HG03521 (cell line): ENCODE measurements around the gene ATP6V1B1.
"Not testable (repeated sequence)": the region's sequence is repeated elsewhere in the genome, so short reads cannot be mapped to it uniquely, and the experiment has no call there.

Source experiments
- ATAC-seq: cut with Tn5 transposase; IDR thresholded peaks from one replicate; pipeline ENCODE4 v1.9.1; 2021; ENCODE audit warnings: mild to moderate bottlenecking, moderate library complexity; ENCODE audit not compliant: unreplicated experiment

ATP6V1B1 gene

DNA sequence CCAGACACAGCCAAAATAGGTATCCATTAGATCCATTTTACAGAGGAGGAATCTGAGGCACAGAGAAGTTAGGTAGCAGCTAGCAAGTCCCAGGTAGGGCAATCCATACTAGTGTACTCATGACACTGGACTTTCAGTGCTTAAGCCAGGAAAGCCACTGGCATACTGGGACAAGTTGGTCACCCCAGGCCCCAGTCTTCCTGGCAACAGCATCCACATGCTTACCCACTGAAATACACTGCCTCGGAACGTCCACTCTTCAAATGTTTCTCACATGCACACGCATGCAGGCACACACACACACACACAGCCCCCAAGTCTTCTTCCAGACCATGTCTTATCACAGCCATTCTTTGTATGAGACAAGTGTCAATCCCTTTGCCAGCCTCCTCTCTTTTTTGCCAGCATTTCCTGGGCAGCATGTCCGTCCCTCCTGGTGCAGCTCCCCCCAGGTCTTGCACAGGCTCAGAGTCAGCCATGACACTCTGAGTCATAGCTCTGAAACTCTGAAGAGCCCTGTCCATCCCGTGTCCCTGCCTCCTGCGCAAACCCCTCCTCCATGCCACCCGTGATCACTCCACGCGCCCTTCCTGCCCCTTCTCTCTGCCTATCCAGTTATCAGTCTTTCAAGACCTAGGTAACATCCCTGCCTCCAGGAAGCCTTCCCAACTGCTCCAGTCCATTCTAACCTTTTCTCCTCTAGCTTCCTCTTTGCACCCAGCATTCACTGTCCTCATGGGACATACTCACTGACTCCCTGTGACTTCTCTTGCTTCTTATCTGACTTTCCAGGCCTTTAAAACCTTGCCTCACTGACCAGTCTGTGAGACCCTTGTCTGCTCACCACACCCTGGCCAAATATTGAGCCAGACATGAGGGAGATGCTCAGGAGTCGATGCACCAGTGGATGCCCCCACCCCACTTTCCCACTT lies 69.8 kb downstream of the ATP6V1B1 start:
- no peak for ATAC-seq

- no peak for ATAC-seq
Measured at GRCh38 chr2:71006323-71006722, 70.6 kb downstream of the ATP6V1B1 start.

DNA sequence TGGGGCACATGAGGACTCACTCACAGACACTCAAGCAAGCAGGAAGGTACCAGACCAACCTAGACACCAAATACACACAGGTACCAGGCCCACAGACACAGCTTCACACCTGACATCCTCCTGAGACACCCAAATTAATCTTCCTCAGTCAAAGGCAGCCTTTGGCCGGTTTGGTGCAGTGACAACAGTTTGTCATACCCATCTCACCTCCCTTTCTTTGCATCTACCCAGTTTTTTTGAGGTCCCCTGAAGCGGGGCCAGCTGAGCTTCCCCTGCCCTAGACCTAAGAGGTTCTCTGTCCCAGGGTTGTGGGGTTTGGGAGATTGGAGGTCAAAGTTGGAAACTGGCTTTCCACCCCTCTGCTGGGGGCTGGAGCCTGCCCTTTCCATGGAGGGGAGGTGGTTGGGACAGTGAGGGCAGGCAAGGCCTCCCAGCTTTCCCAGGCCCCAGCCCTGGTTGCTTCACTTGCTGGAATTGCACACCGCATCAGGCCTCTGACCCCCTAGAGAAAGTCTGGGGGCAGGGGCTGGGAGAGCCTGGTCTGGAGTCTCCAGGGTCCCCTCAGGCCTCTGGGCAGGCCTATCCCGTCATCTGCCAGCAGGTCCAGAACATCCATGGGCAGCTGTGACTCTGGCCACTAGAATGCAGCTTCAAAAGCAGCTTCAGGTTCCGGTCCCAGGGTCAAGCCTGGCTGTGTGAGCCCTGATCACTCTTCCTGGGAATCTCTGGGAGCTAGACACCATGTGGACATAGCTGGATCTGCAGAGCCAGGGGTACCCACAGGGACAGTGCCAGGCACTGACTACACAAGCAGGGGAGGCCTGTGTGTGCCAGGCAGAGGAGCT lies 71.5 kb downstream of the ATP6V1B1 start:
- no peak for ATAC-seq

DNA sequence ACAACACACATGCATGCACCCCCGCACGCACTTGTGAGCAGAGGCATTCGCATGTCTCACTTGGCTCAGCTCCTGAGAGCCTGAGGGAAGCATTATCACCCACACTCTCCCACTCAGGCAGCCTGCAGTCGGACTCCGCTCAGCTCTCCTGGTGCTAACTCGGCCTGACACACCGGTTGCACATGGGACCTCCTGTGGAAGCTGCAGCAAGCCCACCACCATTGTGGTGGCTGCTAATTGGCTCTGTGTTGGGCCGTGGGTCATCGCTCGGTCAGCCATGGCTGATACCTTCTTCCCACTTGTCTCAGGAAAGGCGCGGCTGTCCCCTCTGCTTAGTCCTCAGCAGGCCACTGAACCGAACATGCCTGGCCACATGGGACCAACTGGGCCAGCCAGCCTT lies 72.6 kb downstream of the ATP6V1B1 start:
- no peak for ATAC-seq

- ATAC-seq, result not testable (repeated sequence)
Measured at GRCh38 chr2:71011786-71012185, 76.1 kb downstream of the ATP6V1B1 start.
